Kidney (tissue), 14 donors: ENCODE data around the gene PCDHAC2. TPM values are rescaled to one million over a fixed set of nuclear protein-coding genes. Genes with fewer than 3 reads are reported as not detected.

Source experiments
- DNase-seq, 5 donors: peaks; one replicate each; pipeline ENCODE4 v3.0.0-alpha.2; 2013 to 2020
- FAIRE-seq: peaks from 2 replicates; lab custom pipeline; 2012; peaks lifted over from hg19 to GRCh38; lab: Jason Lieb, UNC
- H3K27ac ChIP-seq, 2 donors: one replicate each; pipeline ENCODE4 v1.7.0; 2013; ENCODE audit warnings: low read depth in 2 of 2, low read length in 2 of 2, inconsistent platforms in 1 of 2
- H3K27me3 ChIP-seq: one replicate; pipeline ENCODE4 v1.7.1; 2013; ENCODE audit warnings: low read length, inconsistent platforms; ENCODE audit not compliant: control insufficient read depth, insufficient read depth
- H3K36me3 ChIP-seq, 3 donors: one replicate each; pipeline versions ENCODE4 v1.7.0 to v1.7.1; 2013; ENCODE audit warnings: low read length in 3 of 3, control low read depth in 1 of 3, inconsistent platforms in 1 of 3; ENCODE audit not compliant: insufficient read depth in 3 of 3, control insufficient read depth in 2 of 3
- H3K4me1 ChIP-seq, 3 donors: one replicate each; pipeline versions ENCODE4 v1.7.0 to v1.7.1; 2013; ENCODE audit warnings: low read length in 3 of 3, inconsistent platforms in 1 of 3, low read depth in 1 of 3; ENCODE audit not compliant: control insufficient read depth in 2 of 3, insufficient read depth in 2 of 3
- H3K4me3 ChIP-seq, 3 donors: one replicate each; pipeline versions ENCODE4 v1.7.0 to v1.8.1; 2013; ENCODE audit warnings: low read length in 3 of 3, control low read depth in 1 of 3, inconsistent platforms in 1 of 3
- H3K9ac ChIP-seq, 3 donors: one replicate each; pipeline versions ENCODE4 v1.7.0 to v1.7.1; 2013; ENCODE audit warnings: low read length in 3 of 3, control low read depth in 1 of 3, inconsistent platforms in 1 of 3
- H3K9me3 ChIP-seq, 3 donors: one replicate each; pipeline versions ENCODE4 v1.7.0 to v1.7.1; 2013; ENCODE audit warnings: low read length in 3 of 3, control low read depth in 1 of 3, inconsistent platforms in 1 of 3; ENCODE audit not compliant: control insufficient read depth in 2 of 3, insufficient read depth in 1 of 3
- CTCF ChIP-seq: IDR thresholded peaks from 3 replicates; pipeline ENCODE4 v1.5.1; 2012; ENCODE audit warnings: mild to moderate bottlenecking, moderate library complexity, borderline replicate concordance; ENCODE audit not compliant: insufficient read depth; ENCODE audit errors: extremely low read depth
- intact Hi-C: fragments of 100-400 bp; cut with DNase I; formaldehyde crosslinking; loops from one replicate; pipeline ENCODE4 v1.11.1; 2022
- polyA plus RNA-seq: library from polyadenylated mRNA; stranded (reverse); fragments of 350-450 nt; fragmentation: Illumina TruSeq; extraction: RNeasy Lipid Tissue Mini Kit (QIAGEN cat#74804); gene quantifications from one replicate; pipeline ENCODE4 v1.2.3, GENCODE V29; 2014; ENCODE audit warnings: low read depth, low replicate concordance; ENCODE audit not compliant: insufficient read depth
- total RNA-seq: library from RNA; stranded (reverse); fragmentation: NEBNext Ultra II Directional; extraction: Animal tissue kit (Norgen Biotek cat#: 25700); gene quantifications from one replicate; pipeline ENCODE4 v1.2.1, GENCODE V29; 2021
- donor health status: control.
- donor health status: control.
- donor health status: control.
- donor health status: control.
- donor health status: control.
- donor health status: DM: yes; HTN: yes; CAD: no.
- donor health status: Normal renal cell carcinoma (clear cell type).

Gene PCDHAC2
- total and polyA plus RNA-seq, 2 donors from 2014 or later, result 0.30 to 3.6 TPM

GRCh38 chr5:141002605-141002965, 36.3 kb downstream of the PCDHAC2 start:
- DNase-seq, result no peak
- no peak overlapping the region for H3K9ac ChIP-seq
- TF ChIP-seq CTCF, result no peak
- no peaks in the 10 kb centered on the region for H3K36me3 ChIP-seq
- no peak for FAIRE-seq
- no peak overlapping the region for H3K27ac ChIP-seq
- H3K4me3 ChIP-seq, result no peak overlapping the region
- H3K4me1 ChIP-seq, result no peaks in the 10 kb centered on the region
- H3K9me3 ChIP-seq, result no peaks in the 10 kb centered on the region
- H3K27me3 ChIP-seq, result no peaks in the 10 kb centered on the region
- intact Hi-C loops, result no loop called here

- no peak for TF ChIP-seq CTCF
- intact Hi-C loops, result no loop called here
- Histone ChIP-seq H3K9me3 (no peaks in the 10 kb centered on the region), H3K27ac (no peak overlapping the region), H3K36me3 (no peaks in the 10 kb centered on the region), H3K4me1 (no peaks in the 10 kb centered on the region), H3K27me3 (no peaks in the 10 kb centered on the region), H3K4me3 (no peak overlapping the region), H3K9ac (no peak overlapping the region)
- no peak for DNase-seq
- no peak for FAIRE-seq
Measured at GRCh38 chr5:141003031-141003430, 36.8 kb downstream of the PCDHAC2 start.

- no peak for TF ChIP-seq CTCF
- H3K4me1 ChIP-seq, result no peaks in the 10 kb centered on the region
- H3K4me3 ChIP-seq, result no peak overlapping the region
- no peak for FAIRE-seq
- peak in 1 of 5 donors; percentile 66 for DNase-seq
- no peak overlapping the region for H3K9ac ChIP-seq
- no peaks in the 10 kb centered on the region for H3K9me3 ChIP-seq
- intact Hi-C loops, result no loop called here
- no peak overlapping the region for H3K27ac ChIP-seq
- H3K27me3 ChIP-seq, result no peaks in the 10 kb centered on the region
- no peaks in the 10 kb centered on the region for H3K36me3 ChIP-seq
Measured at GRCh38 chr5:141003791-141004611, 37.7 kb downstream of the PCDHAC2 start.
